HG03095 (cell line): ENCODE measurements around the gene ANLN.

ENCODE experiments used
- ATAC-seq: cut with Tn5 transposase; IDR thresholded peaks from one replicate; pipeline ENCODE4 v1.9.1; 2021; ENCODE audit warnings: moderate library complexity; ENCODE audit not compliant: unreplicated experiment

ANLN gene

DNA sequence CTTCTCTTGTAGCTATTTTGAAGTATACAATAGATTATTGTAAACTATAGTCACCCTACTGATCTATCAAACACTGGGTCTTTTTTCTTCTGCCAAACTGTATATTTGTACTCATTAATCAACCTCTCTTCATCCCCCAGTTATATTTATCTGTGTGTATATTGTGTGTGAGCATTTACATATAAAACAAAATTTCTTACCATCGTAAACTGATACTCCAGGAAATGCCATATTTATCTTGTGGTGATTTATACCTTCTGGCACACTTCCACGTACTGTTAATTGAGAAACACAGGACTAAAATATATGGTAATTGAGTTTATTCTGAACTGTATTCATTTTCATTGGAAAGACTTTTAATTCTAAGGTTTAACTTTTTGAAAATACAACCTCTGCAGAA lies 18.9 kb downstream of the ANLN start:
- ATAC-seq: no peak

DNA sequence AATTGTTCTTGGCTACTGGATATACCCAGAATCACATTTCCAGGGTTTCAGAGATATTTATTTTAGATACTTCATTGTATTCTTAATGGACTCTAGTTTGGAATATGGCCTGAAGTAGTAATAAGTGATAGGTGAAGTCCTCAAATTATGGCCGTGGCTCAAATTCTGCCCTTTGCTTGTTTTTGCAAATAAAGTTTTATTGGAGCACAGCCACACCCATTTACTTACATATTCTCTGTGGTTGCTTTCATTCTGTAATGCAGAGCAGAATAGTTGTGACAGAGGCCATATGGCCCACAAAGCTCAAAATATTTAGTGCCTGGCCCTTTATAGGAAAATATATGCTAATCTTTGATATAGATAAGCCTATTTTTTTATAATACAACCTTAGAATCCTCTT lies 19.5 kb downstream of the ANLN start:
- ATAC-seq: no peak

DNA sequence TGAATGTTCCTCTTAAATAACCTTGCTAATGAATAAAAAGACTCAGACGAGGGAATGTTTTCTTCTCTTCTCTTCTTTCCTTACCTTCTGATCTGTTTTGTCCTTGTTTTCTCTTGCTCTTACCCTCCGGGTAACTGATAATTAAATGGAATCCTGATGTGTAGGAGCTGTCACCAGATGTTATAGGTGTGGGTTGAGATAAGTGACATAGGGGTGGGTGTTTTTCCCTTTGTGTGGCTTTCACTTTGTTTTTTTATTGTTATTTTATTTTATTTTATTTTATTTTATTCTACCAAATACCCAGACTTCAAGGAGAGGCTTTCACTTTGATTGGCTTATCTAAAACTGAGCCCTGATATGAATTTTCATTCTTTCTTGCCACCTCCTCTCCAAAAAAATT lies 25.5 kb downstream of the ANLN start:
- ATAC-seq: no peak

DNA sequence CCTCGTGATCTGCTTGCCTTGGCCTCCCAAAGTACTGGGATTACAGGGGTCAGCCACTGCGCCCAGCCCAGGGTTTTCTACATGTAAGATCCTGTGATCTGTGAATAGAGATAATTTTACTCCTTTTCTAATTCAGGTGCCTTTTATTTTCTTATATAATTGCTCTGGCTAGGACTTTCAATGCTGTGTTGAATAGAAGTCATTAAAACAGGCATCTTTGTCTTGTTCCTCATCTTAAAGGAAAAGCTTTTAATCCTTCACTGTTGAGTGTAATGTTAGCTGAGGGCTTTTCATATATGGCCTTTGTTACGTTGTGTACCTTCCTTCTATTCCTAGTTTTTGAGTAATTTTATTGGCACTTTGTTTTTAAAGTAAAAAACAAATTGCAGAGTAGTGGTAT lies 26.6 kb downstream of the ANLN start:
- no peak for ATAC-seq

DNA sequence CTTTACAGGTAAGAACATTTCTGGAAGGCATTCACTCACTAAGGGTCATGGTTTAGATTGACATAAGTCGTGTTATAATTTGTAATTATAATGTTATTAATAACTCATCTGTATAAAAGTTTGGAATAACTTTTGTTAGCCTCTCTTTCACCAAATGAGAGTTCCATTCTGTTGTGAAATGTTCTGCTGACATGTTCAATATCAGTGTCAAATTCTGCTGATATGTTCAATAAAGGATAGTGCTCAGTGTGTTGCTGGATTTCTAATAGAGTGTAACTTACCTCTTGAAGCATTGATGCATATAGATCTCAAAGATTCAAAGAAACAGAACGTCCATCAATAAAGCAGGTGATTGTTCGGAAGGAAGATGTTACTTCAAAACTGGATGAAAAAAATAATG lies 30.6 kb downstream of the ANLN start:
- ATAC-seq: no peak

DNA sequence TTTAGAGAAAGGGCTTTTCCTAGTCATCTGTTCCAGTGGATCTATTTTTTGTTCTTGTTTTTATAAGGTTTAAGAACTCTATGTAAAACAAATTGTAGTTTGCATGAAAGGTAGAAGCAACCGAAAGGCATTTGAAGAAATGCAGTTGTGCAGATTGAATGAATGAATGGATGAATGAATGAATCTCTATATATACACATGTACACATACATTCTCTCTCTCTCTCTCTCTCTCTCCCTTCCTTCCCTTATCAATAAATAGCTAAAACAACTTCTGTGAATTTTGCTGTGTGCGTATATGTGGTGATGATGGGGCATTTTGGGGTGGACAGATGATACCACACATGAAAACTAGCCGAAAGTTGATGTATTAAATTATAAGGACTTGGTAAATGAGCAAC lies 32.4 kb downstream of the ANLN start:
- ATAC-seq: no peak

DNA sequence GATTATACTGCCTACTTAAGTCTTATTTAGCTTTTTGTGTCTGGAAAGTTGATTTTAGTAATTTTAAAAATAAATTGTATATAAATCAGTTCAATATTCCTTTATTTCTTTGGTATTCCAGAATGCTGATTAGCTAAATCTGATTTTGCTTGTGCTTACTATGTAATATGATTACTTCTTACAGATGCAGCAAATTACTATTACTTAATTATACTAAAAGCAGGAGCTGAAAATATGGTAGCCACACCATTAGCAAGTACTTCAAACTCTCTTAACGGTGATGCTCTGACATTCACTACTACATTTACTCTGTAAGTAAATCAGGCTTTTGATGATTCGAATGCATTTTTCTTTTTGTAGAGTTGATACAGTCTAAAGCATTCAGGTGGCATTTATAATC lies 34.0 kb downstream of the ANLN start:
- no peak for ATAC-seq

DNA sequence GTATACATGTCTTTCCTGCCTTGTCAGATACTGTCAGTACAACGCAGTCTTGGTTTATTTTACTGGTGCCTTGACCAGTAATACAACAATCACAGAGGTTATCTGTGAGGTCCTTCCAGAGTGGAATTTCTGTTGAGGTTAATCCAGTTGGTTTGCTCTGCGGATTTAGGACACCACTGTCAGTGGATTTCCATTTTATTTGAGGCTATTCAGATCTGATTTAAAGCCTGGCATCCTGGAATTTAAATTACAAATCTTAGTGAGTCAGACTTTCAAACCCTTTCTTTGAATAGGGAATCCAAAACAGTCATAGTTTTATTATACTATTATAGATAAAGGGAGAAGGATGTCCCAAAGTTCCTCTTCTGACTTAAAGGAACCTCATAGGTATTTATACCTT lies 40.5 kb downstream of the ANLN start:
- no peak for ATAC-seq

DNA sequence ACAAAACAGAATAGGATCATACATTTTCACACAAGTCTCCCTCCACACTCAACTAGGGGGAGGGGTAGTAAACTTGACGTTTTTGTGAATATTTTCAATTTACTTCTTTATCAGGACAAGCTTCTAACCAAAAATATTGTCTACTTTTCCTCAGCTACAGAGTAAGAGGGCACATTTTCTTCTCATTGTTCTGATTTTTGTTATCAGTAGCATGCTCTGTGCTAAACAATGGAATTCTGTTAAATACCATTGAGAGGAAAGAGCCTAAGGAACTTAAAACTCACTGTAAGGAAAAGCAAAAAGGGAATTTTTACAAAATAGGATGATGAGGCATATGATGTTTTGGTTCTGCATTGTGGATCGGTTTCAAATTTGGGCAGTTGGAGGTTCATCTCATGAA lies 41.2 kb downstream of the ANLN start:
- no peak for ATAC-seq

DNA sequence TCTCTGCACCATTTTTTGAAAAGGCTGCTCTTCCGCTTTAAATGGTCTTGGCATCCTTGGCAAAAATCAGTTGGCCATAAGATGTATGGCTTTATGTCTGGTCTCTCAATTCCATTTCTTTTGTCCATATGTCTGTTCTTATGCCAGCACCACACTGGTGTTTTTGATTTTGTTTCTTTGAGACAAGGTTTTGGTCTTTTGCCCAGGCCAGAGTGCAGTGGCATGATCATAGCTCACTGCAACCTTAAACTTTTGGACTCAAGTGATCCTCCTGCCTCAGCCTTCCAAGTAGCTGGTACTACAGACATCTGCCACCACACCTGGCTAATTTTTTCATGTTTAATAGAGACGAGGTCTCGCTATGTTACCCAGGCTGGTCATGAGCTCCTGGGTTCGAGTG lies 48.5 kb downstream of the ANLN start:
- no peak for ATAC-seq

DNA sequence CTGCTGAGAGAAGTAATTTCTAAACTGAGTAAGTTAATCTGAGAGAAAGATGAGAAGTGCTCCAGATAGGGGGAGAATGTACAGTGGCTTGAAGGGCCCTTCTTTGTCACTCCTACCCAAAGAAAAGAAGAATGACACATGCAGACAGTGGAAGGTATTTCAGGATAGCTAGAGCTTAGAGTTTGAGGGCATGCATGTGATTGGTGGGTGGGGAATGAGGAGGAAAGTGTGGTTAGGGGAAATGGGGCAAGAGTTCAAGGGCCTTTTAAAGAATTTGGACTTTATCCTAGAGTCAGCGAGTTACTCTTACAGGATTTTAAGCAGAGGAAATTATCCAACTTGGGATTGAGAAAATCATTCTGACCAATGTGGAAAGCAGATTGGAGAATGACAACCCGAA lies 50.0 kb downstream of the ANLN start:
- no peak for ATAC-seq

DNA sequence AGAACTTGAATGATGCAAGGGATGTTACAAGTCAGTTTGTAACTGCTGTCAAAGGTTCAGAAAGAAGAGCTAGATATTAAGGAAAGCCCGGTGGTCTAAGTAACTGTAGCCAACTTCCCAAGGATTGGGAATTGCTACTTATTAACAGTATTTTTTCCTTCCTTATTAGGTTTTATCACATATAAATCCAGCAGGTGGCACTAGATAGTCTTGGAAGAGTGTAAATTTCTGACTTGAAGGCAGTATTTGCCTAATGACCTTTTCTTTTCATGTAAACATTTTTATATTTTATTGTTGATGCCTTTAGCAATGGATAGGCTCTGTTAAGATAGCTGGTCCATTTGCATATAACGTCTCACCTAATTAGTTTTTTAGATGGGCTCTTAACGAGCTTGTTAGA lies 51.2 kb downstream of the ANLN start:
- ATAC-seq: no peak

DNA sequence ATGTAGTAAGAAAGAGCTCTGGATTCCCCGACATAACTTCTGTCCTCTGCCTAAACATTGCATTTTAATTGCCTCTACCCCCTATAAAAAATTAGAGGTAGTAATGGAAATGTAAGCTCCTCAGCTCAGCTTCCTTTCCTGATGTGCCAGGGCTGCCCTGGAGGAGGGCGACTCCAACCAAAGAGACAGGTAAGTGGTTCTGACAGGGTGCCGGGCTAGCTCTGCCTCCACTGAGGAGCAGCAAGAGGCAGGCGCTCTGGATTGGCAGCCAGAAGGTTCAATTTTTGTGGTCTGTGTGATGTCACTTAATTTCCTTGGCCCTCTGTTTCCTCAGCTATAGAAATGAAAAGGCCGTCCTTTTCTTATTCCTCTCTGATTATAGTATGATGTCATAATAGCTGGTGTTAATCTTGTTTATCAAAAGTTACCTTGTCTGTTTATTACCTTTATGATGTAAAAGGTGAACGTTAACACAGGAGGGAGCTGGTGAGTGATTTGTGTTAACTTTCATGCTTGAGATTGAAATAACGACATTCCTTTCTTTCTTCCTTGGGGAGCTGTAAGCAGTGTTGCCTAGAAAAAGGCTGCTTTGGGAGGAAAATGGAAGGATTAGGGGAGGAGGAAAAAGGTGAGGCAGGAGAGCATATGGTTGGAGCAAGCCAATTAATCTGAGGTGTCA lies 51.8 kb downstream of the ANLN start:
- no peak for ATAC-seq

DNA sequence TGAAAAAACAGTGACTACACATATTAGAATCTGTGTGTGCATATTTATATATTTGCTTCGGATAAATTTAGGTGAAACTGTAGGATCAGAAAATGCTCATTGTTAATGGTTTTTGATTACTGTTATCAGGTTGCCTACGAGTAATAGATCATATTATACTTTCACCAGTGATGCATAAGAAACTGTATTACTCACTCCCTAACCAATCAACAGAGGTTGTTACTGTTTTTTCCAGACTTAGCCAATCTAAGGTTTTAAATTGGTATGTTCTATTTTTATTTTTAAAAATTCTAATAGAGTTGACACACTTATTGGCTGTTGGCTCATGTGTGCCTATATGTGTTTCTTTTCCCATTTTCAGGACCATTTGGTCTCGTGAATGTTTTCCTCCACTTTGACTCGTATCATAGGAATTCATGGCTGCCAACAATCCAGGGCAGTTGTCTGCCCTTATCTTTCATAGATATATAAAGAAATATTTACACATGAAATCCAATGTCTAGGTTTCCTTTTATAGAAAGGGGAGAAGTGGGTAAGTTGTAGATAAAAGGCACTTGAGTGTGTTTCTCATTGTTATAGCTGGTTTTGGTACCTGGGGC lies 59.2 kb downstream of the ANLN start:
- no peak for ATAC-seq

DNA sequence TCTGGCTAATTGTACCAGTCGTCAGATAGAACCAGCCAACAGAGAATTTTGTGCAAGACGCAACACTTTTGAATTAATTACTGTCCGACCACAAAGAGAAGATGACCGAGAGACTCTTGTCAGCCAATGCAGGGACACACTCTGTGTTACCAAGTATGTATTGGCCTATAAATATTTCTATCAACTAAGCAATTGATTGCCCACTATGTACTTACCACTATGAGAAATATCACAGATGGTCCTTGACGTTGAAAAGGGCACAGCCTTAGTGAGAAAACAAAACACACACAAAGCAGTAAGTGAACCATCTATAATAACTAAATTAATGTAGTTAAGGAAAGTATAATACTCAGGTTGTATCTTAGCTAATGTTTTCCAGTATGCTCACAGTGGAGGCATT lies 60.0 kb downstream of the ANLN start:
- ATAC-seq: no peak

DNA sequence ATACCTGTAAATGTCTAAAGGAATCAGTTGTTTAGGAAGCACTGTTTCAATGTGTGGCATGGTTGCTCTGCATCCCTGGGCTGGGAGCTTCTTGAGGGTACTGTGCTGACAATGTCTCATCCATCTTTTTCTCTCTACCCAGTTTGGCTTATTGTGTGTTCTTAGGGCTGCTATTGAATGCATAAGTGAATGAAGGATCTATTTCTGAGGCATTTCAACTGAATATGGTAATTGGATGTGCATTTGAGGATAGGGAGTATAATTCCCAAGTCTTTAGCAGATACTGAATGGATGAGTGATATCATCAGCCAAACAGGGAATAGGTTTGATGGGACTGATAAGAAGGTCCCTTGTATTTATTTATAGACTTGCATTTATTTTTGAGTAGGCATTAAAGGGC lies 64.1 kb downstream of the ANLN start:
- no peak for ATAC-seq

DNA sequence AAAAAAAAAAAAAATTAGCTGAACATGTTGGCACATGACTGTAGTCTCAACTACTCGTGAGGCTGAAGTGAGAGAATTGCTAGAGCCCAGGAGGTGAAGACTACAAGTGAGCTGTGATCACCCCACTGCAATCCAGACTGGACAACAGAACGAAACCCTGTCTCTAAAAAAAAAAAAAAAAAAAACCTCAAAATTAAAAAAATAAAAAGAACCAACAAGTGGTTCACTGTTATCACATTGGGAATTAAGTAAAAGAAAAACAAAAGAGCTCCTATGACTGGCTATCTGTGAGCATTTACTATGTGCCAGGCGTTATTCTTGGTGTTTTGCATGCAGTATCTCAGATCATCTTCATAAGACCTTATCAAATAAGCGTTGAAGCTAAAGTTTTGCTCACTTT lies 66.0 kb downstream of the ANLN start:
- no peak for ATAC-seq

DNA sequence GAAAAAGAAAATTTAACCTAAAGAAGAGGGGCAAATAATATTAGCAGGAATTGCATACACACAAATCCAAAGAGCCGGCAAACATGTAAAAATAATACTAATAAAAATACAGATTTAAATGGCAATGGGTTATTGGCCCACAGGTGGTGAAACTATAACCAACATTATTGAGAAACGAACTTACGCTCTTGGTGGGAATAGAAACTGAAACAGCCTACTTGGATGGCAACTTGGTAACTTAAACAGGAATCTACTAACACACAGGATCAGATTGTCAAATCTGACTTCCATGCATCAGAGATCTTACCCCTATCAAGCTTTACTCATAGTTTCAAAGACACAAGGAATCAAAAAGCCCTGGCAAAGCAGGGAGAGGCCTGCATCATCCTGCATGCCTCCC lies 66.5 kb downstream of the ANLN start:
- ATAC-seq: no peak

DNA sequence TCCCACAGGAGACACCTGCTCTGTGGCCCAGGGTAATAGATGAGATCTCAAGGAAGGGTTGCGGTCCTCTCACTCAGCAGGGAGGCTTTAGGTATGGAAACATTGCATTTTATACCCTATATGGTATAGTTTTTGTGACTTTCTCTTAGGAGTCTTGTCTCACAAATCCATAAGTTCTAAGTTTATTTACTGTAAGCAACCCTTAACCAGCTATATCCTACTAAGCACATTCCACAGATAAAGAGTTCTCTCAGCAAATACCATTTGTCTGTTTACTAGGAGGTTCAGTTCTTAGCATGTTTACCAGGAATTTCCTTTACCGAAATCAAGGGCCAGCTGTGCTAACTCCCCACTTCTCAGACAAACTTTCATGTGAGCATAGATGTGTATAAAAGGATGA lies 66.9 kb downstream of the ANLN start:
- no peak for ATAC-seq

DNA sequence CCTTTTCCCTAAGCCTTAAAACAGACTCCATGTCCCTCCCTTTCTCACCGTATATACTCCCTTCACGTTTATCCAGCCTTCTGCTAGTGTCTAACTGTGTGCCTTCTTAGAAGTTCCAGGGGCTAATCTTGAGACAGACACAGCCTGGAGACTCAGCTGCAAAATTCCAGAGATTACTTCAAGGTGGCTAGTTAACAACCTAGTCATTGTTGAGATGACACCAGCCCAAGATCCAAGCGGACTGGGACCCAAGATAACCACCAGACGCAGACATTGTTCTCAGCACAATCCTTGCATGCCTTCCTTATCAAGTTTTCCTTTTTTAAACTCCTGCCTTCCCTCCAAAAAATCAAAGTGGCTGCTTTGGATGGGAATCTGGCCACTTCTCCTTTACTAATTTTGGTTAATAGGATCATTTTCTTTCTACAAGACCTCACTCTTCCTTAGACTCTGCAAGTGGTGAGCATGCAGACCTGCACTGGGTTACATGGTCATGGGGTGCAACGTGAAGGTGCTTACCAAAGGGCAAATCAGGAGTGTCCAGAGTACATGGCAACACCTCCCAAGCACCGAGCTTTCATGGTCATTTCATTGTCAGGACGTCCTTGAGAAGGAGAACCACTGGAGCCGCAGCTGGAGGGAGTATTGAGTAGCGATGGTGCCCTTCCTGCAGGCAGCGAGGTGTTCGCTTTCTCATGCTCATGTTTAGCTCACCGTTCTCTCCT lies 69.7 kb downstream of the ANLN start:
- no peak for ATAC-seq

DNA sequence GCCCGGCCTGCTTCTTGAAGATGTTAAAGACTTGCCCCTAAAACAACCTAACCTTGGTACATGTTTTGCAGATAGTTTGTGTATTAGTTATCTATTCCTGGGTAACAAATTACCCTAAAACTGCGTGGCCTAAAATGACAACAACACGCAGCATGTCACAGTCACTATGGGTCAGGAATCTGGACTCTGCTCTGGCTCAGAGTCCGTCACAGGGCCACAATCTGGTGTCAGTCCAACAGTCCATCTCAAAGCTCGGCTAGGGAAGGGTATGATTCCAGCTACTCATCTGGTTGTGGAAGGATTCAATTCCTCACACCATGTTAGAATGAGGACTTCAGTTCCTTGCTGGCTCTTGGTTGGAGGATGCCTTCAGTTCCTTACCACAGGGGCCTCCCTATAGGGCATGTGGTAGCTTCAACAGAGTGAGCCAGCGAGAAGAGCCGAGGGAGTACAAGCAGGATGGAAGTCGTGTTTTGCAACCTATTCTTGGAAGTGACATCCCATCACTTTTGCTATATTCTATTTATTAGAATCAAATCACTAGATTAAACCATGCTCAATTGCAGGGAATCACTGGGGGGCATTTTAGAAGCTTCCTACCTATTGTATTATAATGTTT lies 71.3 kb downstream of the ANLN start:
- no peak for ATAC-seq

DNA sequence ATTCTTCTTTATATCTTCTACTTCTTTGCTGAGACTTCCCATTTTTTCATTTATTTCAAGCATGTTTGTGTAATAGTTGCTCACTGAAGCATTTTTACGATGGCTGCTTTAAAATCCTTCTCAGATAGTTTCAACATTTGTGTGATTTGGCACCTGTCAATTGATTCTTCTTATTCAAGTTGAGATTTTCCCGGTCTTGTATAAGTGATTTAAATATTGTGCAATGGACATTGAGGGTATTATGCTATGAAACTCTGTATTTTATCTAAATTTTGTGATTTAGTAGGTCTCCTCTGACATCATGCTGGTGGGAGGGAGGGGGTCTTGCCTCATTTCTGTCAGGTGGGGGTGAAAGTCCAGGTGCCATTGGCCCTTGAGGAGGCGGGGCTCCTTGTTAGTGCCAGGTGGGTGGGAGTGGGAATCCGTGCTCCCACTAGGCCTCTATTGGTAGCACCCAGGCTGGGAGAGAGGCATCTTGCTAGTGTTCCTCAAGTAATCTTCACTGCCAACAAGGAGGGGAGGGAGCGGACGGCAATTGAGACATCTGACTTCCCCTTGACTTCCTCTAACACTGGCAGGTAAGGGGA lies 73.0 kb downstream of the ANLN start:
- ATAC-seq: no peak
